Ureter (tissue), 1 donor: ENCODE results near the gene ARMH1. TPM values are rescaled to one million over a fixed set of nuclear protein-coding genes. Genes with fewer than 3 reads are reported as not detected.

ENCODE experiments used
- DNase-seq: peaks from one replicate; pipeline ENCODE4 v3.0.0-alpha.2; 2020; ENCODE audit warnings: low spot score
- total RNA-seq: library from RNA; stranded (reverse); gene quantifications from one replicate; pipeline ENCODE4 v1.2.4, GENCODE V29; 2023
- donor health status: DM: yes; HTN: yes; CAD: no.

ARMH1 gene
- 3.0 TPM for total RNA-seq

GRCh38 chr1:44674113-44675000, at the start of gene ARMH1, which contains the start of gene TMEM53:
Gene ARMH1 (plus strand): TSS chr1:44674714. CDS start chr1:44689698, 14,984 bp downstream.
Gene TMEM53 (minus strand): TSS chr1:44674481. CDS start chr1:44674391, 90 bp downstream.
- DNase-seq = peak; percentile 99

GRCh38 chr1:44625348-44625747, 49.2 kb upstream of the ARMH1 start:
- DNase-seq = no peak

- DNase-seq = no peak
These were observed 45.4 kb upstream of the ARMH1 start for GRCh38 chr1:44628962-44629756.

GRCh38 chr1:44630116-44630515, 44.4 kb upstream of the ARMH1 start:
- DNase-seq = no peak

- DNase-seq = no peak
These were observed 43.2 kb upstream of the ARMH1 start for GRCh38 chr1:44631333-44631646.

GRCh38 chr1:44631647-44632539, 42.6 kb upstream of the ARMH1 start:
- peak; percentile 94 for DNase-seq

- DNase-seq = no peak
These were observed 41.9 kb upstream of the ARMH1 start for GRCh38 chr1:44632598-44632997.

- no peak for DNase-seq
These were observed 39.8 kb upstream of the ARMH1 start for GRCh38 chr1:44634606-44635189.

GRCh38 chr1:44635439-44635838, 39.1 kb upstream of the ARMH1 start:
- DNase-seq = no peak

- no peak for DNase-seq
These were observed 38.3 kb upstream of the ARMH1 start for GRCh38 chr1:44636083-44636687.

GRCh38 chr1:44636688-44637598, 37.6 kb upstream of the ARMH1 start:
- DNase-seq = no peak

- no peak for DNase-seq
These were observed 36.7 kb upstream of the ARMH1 start for GRCh38 chr1:44637702-44638411.

- DNase-seq = no peak
These were observed 34.2 kb upstream of the ARMH1 start for GRCh38 chr1:44640200-44640853.

GRCh38 chr1:44641126-44642102, 33.1 kb upstream of the ARMH1 start:
- DNase-seq = no peak

- no peak for DNase-seq
These were observed 32.3 kb upstream of the ARMH1 start for GRCh38 chr1:44642255-44642654.

GRCh38 chr1:44642925-44643324, 31.6 kb upstream of the ARMH1 start:
- no peak for DNase-seq

GRCh38 chr1:44643721-44644334, 30.7 kb upstream of the ARMH1 start:
- no peak for DNase-seq
